Calu3 (cell line): ENCODE results near the gene GDPD5. TPM values are rescaled to one million over a fixed set of nuclear protein-coding genes. Genes with fewer than 3 reads are reported as not detected.

ENCODE experiments used
- BruUV-seq: library from RNA; stranded (reverse); fragments of 400-500 nt; replicated peaks from 2 replicates; lab custom pipeline; 2021; lab: Mats Ljungman, UMichigan
- CTCF ChIA-PET: fragments of 300-600 bp; sonication (Branson Sonifier 250); formaldehyde crosslinking; loops from one replicate; lab custom pipeline; 2022; ENCODE audit warnings: antibody characterized with exemption; lab: Charles Lee
- DNase-seq: peaks from one replicate; pipeline ENCODE4 v3.0.0; 2022
- H3K27ac Mint-ChIP-seq: one replicate; pipeline ENCODE4 v1.8.0; 2022; ENCODE audit warnings: mixed read lengths; ENCODE audit not compliant: unreplicated experiment
- H3K27me3 Mint-ChIP-seq: one replicate; pipeline ENCODE4 v1.8.0; 2022; ENCODE audit warnings: mixed read lengths; ENCODE audit not compliant: unreplicated experiment
- H3K36me3 Mint-ChIP-seq: one replicate; pipeline ENCODE4 v1.8.0; 2022; ENCODE audit warnings: mild to moderate bottlenecking, moderate library complexity, mixed read lengths; ENCODE audit not compliant: insufficient read depth, unreplicated experiment
- H3K4me1 Mint-ChIP-seq: one replicate; pipeline ENCODE4 v1.8.0; 2022; ENCODE audit warnings: mild to moderate bottlenecking, low read depth, mixed read lengths; ENCODE audit not compliant: unreplicated experiment
- H3K4me3 Mint-ChIP-seq: one replicate; pipeline ENCODE4 v1.8.0; 2022; ENCODE audit warnings: mild to moderate bottlenecking, low read depth, moderate library complexity, mixed read lengths; ENCODE audit not compliant: unreplicated experiment
- H3K9me3 Mint-ChIP-seq: one replicate; pipeline ENCODE4 v1.8.0; 2022; ENCODE audit warnings: low read depth, mixed read lengths; ENCODE audit not compliant: unreplicated experiment
- CTCF ChIP-seq: fragments of 200-600 bp; IDR thresholded peaks from one replicate; pipeline ENCODE4 v1.8.0; 2022; ENCODE audit warnings: antibody characterized with exemption; ENCODE audit not compliant: unreplicated experiment
- intact Hi-C: fragments of 100-400 bp; cut with micrococcal nuclease; formaldehyde crosslinking; loops from one replicate; pipeline ENCODE4 v1.10.0; 2022; ENCODE audit not compliant: unreplicated experiment
- total RNA-seq: library from RNA; stranded (reverse); gene quantifications from 2 replicates; pipeline ENCODE4 v1.2.3, GENCODE V29; 2022

The GDPD5 gene
- total RNA-seq, 1 experiment from 2014 or later: 7.0 TPM

- CTCF ChIA-PET: no interaction called here
- intact Hi-C loops: no loop called here
- no peak overlapping the region for H3K4me3 Mint-ChIP-seq
- H3K9me3 Mint-ChIP-seq: no peaks in the 10 kb centered on the region
- H3K27ac Mint-ChIP-seq: no peak overlapping the region
- no peak for DNase-seq
- H3K36me3 Mint-ChIP-seq: no peaks in the 10 kb centered on the region
- H3K27me3 Mint-ChIP-seq: no peaks in the 10 kb centered on the region
- BruUV-seq: no TSS peak
- H3K4me1 Mint-ChIP-seq: peaks cover 13% of the 10 kb centered on the region
- no peak for TF ChIP-seq CTCF
These were observed 32.1 kb downstream of the GDPD5 start for GRCh38 chr11:75493626-75494025.

GRCh38 chr11:75492181-75492820 lies 33.4 kb downstream of the GDPD5 start:
- no peak overlapping the region for H3K4me3 Mint-ChIP-seq

GRCh38 chr11:75491465-75491864 lies 34.3 kb downstream of the GDPD5 start:
- DNase-seq: no peak
- no peaks in the 10 kb centered on the region for H3K27me3 Mint-ChIP-seq
- no peaks in the 10 kb centered on the region for H3K9me3 Mint-ChIP-seq
- no TSS peak for BruUV-seq
- CTCF ChIA-PET: no interaction called here
- H3K4me3 Mint-ChIP-seq: no peak overlapping the region
- intact Hi-C loops: no loop called here
- no peak for TF ChIP-seq CTCF
- H3K36me3 Mint-ChIP-seq: no peaks in the 10 kb centered on the region
- H3K27ac Mint-ChIP-seq: no peak overlapping the region
- peaks cover 13% of the 10 kb centered on the region for H3K4me1 Mint-ChIP-seq

More at GRCh38 chr11:75492181-75492820, 33.4 kb downstream of the GDPD5 start:
- CTCF ChIA-PET: no interaction called here
- no peak for TF ChIP-seq CTCF
- H3K36me3 Mint-ChIP-seq: no peaks in the 10 kb centered on the region
- intact Hi-C loops: no loop called here
- peak; percentile 64 for DNase-seq
- H3K4me1 Mint-ChIP-seq: peaks cover 13% of the 10 kb centered on the region
- no peaks in the 10 kb centered on the region for H3K9me3 Mint-ChIP-seq
- no peak overlapping the region for H3K27ac Mint-ChIP-seq
- no peaks in the 10 kb centered on the region for H3K27me3 Mint-ChIP-seq
- no TSS peak for BruUV-seq

- H3K27ac Mint-ChIP-seq: no peak overlapping the region
- intact Hi-C loops: no loop called here
- H3K4me1 Mint-ChIP-seq: peaks cover 13% of the 10 kb centered on the region
- no peaks in the 10 kb centered on the region for H3K27me3 Mint-ChIP-seq
- H3K36me3 Mint-ChIP-seq: no peaks in the 10 kb centered on the region
- peak; percentile 67 for DNase-seq
- H3K4me3 Mint-ChIP-seq: no peak overlapping the region
- no peak for TF ChIP-seq CTCF
- BruUV-seq: no TSS peak
- H3K9me3 Mint-ChIP-seq: no peaks in the 10 kb centered on the region
- CTCF ChIA-PET: no interaction called here
These were observed 35.2 kb downstream of the GDPD5 start for GRCh38 chr11:75490221-75491181.
